H54 (cell line): ENCODE measurements around the gene RSPO3.

Source experiments
- DNase-seq: peaks from one replicate; pipeline ENCODE4 v3.0.0; 2011; ENCODE audit warnings: low spot score, mixed read lengths; ENCODE audit not compliant: insufficient read length
- FAIRE-seq: peaks from 3 replicates; lab custom pipeline; 2011; peaks lifted over from hg19 to GRCh38; lab: Jason Lieb, UNC
- POLR2A ChIP-seq: IDR thresholded peaks from 2 replicates; pipeline ENCODE4 v1.6.1; 2011; ENCODE audit warnings: low read depth, mild to moderate bottlenecking, low read length

RSPO3 gene

GRCh38 chr6:127188744-127189143 is 70.3 kb downstream of the RSPO3 start:
- DNase-seq (no peak), FAIRE-seq (no peak)
- no peak for TF ChIP-seq POLR2A

GRCh38 chr6:127190552-127190951 is 72.1 kb downstream of the RSPO3 start:
- FAIRE-seq (no peak), DNase-seq (no peak)
- TF ChIP-seq POLR2A: no peak

- no peak for TF ChIP-seq POLR2A
- no peak for FAIRE-seq
- no peak for DNase-seq
Measured at GRCh38 chr6:127191716-127192115, 73.2 kb downstream of the RSPO3 start.

- FAIRE-seq (no peak), DNase-seq (no peak)
- TF ChIP-seq POLR2A: no peak
Measured at GRCh38 chr6:127192911-127193541, 74.6 kb downstream of the RSPO3 start.

GRCh38 chr6:127195833-127196232 is 77.4 kb downstream of the RSPO3 start:
- TF ChIP-seq POLR2A: no peak
- no peak for FAIRE-seq
- no peak for DNase-seq

GRCh38 chr6:127198549-127198948 is 80.1 kb downstream of the RSPO3 start:
- FAIRE-seq: no peak
- no peak for TF ChIP-seq POLR2A
- no peak for DNase-seq

GRCh38 chr6:127199470-127199869 is 81.0 kb downstream of the RSPO3 start:
- FAIRE-seq: no peak
- no peak for TF ChIP-seq POLR2A
- DNase-seq: no peak

- FAIRE-seq: no peak
- TF ChIP-seq POLR2A: no peak
- no peak for DNase-seq
Measured at GRCh38 chr6:127200114-127200513, 81.6 kb downstream of the RSPO3 start.

- no peak for TF ChIP-seq POLR2A
- no peak for FAIRE-seq
- DNase-seq: no peak
Measured at GRCh38 chr6:127201321-127201720, 82.8 kb downstream of the RSPO3 start.

- no peak for FAIRE-seq
- no peak for TF ChIP-seq POLR2A
- DNase-seq: no peak
Measured at GRCh38 chr6:127202676-127203075, 84.2 kb downstream of the RSPO3 start.

- no peak for FAIRE-seq
- no peak for TF ChIP-seq POLR2A
Measured at GRCh38 chr6:127204281-127204680, 85.8 kb downstream of the RSPO3 start.

GRCh38 chr6:127205036-127205435 is 86.6 kb downstream of the RSPO3 start:
- DNase-seq (no peak), FAIRE-seq (no peak)
- TF ChIP-seq POLR2A: no peak

More at GRCh38 chr6:127204281-127204680, 85.8 kb downstream of the RSPO3 start:
- DNase-seq: no peak

GRCh38 chr6:127206531-127207095 is 88.1 kb downstream of the RSPO3 start:
- FAIRE-seq (no peak), DNase-seq (no peak)
- no peak for TF ChIP-seq POLR2A

GRCh38 chr6:127207591-127208120 is 89.2 kb downstream of the RSPO3 start:
- FAIRE-seq: no peak
- TF ChIP-seq POLR2A: no peak

GRCh38 chr6:127210725-127211124 is 92.3 kb downstream of the RSPO3 start:
- DNase-seq (no peak), FAIRE-seq (no peak)
- no peak for TF ChIP-seq POLR2A

More at GRCh38 chr6:127207591-127208120, 89.2 kb downstream of the RSPO3 start:
- no peak for DNase-seq
